Activated CD4-positive, alpha-beta T cell treated with anti-CD3 and anti-CD28 coated beads for 4 hours (primary cell): ENCODE results near the gene NTM.

Experiments
- DNase-seq, 2 donors: peaks; one replicate each; pipeline ENCODE4 v3.0.0-alpha.2; 2020

Gene NTM

GRCh38 chr11:131504199-131504949 lies 134.0 kb downstream of the NTM start:
- DNase-seq: no peak

DNA sequence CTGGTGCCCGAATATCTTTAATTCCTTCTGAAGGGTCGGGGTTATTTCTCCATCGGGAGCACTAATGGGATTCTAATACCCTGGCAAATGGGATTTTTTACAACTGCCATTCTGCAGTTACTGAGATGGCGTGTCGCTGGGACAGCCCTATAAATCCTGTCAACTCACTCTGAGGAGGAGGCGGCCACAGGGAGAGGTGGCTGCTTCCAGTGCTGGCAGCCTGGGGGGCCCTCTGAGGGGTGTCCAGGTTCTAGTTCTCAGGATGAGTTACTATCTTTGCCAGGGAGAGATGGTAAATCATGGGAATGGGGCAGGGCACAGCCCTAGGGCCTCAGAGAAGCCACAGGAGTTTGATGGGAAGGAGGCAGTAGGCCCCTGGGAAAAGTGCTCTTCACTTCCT lies 135.9 kb downstream of the NTM start:
- no peak for DNase-seq

DNA sequence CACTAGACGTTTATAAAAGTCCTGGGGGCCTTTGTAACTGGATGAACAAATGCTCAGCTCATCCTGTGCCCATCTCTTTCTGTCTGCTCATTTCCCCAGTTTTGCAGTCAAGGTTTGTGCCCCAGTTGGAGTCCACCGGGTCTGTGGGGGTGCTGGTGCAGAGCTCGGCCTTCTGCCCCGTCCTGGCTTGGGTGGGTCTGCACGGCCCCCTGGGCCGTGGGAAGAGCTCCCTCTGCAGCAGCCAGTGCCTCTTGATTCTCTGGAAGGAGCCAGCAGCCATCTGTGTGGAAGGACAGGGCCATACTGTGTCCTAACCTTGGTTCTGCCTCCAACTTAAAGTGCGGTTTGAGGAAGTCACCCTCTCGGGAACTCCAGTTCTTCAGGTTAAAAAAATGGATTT lies 140.2 kb downstream of the NTM start:
- no peak for DNase-seq

- DNase-seq: no peak
Measured at GRCh38 chr11:131511794-131512193, 141.4 kb downstream of the NTM start.

DNA sequence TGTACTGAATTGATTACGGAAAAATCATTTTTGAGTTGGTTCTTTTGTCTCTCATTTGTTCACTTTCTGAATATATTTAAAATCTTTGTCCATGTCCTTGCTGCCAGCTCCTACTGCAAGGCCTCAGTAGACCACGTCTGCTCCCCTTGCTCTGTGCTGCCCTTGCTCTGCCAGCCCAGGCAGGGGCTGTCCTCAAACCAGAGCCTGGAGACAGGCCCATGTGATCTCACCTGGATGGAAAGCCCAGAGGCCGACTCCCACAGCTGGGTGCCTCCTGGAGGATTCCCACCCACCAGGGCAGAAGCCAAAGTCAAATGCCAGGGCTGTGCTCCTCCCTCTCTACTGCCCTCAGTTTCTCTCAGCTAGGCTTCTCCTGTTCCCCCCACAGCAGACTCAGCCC lies 141.8 kb downstream of the NTM start:
- no peak for DNase-seq

DNA sequence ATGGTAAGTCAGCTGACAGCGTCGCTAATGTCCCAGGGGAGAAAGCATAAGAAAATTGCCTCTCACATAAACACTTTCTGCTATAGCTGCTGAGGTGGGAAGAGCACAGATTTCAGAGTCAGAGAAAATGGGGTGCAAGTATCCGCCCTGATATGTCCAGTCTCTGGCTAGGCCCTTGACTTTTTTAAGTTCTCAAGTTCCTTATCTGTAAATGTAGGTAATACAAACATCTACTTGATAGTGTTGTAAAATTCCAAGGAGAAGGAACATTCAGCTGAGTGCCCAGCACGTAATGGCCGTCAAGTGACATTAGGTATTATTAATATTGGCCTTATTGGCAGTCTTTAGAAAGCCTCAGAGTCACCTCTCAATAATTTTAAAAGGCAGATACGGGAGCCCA lies 143.6 kb downstream of the NTM start:
- no peak for DNase-seq

DNA sequence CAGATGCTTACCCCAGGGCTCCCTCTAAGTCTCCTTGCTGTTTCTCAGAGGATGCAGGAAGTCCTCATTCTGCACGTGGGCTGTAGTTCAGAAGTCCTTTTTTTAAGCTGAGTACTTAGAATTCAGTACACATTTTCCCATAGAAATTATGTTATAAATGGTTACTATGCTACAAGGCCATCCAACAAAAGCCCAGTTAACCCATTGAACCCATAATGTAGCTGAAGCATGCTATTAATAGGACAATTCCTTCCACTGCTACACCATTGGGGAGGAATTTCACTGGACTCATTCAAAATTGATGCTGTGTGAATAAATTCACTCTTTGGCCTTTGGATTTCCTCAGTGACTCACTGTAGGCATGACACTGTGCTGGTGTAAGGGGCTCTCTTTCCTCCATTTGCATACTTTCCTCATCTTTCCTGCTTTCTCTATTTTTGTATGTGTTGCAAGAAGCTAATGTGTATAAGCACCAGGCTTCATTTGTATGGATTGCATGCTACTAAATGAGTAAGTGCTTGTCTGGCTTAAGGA lies 148.0 kb downstream of the NTM start:
- DNase-seq: no peak

DNA sequence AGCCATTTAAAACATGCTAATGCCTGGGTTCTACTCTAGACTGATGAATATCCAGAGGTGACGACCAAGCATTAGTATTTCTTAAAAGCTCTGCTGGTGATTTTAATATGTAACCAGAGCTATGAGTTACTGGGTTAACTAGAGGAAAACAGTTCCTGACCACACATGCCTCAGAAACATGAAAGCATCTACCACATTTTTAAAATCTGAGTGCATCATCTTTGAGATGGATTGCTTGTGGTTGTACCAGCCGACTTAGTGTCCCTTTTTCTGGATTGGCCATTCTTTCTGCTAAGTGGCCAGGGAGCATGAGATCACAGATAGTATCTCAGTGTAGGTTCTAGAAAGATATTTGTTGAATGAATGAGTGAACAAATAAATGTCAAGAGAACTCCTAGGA lies 152.4 kb downstream of the NTM start:
- DNase-seq: no peak

GRCh38 chr11:131530407-131530806 lies 160.0 kb downstream of the NTM start:
- DNase-seq: no peak

DNA sequence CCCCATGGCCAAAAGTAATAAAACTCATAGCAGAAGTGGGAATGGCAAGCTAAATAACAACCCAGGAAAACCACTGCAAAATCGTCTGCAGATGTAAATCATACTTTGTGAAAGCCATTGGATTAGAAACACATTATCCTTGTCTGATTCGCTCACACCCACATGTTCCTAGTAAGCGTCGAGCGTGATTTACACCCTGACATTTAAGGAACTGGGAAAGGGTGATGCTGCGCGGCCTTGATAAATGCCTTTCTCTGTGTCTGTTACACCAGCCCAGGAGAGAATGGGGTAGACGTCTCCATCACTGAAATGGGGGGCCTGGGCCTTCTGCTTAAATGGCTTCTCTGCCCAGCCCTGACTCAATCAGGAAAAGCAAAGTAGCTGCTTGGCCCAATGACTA lies 162.7 kb downstream of the NTM start:
- DNase-seq: no peak

DNA sequence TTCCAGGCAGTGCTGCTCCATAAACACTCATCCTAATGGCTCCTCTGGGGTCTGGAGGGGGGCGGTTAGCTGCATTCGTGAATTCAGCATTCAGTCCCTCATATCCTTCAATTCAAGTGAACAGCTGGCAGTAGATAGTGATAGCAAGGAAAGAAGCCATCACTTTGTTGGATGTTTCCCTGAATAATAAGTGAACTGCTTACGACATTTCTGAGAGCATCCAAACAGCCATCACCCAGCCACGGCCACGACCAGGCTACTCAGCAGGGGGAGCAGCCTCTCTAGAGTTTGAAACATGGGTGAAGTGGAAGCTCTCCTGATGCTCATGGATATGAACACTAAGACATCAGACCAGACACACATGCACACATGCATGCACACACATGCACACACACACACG lies 163.6 kb downstream of the NTM start:
- no peak for DNase-seq

- no peak for DNase-seq
Measured at GRCh38 chr11:131534611-131535010, 164.2 kb downstream of the NTM start.

DNA sequence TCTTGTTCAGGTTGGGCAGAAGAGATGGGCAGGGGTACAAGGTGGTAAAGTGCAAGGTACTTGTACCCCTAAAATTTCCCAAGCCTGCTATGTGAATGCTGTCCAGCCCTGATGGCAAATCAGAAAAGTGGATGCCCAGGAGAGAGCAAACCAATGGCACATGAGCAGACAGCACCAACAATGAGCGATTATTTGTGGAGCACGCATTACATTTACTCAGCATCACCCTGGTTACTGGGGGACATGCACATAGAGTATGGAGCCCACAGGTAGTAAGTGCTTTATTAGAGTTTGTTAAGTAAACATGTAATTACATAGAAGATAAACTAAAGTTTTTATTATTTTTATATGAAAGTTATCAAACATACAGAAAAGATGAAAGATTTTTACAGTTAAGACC lies 165.7 kb downstream of the NTM start:
- DNase-seq: no peak

DNA sequence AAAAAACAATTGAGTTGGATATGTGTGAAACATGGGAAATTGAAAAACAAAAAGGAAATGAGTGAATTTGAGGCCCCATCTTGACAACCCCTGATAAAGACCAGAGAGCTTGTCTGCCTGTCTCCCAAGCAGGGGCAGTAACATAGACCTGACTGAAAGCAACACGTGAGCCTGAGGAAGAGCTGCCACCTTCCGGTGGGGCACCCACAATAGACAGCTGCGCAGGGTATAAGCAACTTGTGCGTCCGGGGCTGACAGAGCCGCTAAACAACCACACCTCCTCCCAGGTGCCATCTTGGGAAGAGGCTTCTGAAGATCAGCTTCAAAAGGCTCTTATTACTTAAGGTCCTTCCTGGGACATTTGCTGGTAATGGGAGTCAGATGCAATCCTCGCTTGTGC lies 166.8 kb downstream of the NTM start:
- DNase-seq: no peak

DNA sequence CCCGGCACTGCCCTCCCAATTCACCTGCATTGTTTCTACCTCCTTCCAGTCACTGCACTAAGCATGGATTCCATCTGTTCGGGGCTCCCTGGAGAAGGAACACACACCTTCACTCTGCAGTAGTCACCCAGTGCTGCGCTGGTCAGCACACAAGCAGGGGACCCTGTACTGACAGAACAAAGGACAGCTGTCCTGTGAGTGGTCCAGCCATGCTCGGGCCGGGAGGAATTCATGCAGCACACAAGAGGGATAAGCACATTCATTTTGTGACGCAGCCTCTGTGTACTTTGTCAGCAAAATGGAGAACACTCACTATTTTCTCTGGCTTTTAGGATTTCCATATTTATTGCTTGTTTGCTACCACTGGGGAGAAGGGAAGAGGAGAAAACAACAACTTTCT lies 167.3 kb downstream of the NTM start:
- DNase-seq: no peak

DNA sequence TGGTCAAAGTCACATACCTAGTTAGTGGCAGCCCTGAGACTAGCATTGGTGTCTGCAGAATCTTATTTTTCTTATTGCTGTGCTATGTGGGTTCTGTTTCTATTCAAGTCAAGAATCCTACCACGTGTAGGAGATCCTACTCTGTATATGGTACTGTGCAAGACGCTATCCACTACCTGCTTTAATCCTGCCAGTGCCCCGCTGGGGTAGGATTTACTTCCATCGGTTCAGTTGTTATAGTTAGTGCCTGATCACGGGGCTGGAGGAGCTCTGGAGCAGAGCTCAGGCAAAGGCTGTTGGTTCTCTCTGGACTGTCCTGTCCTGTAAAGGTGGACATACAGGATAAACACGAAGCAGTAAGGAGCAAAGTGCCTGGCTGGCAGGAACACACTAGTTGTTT lies 167.9 kb downstream of the NTM start:
- DNase-seq: no peak

DNA sequence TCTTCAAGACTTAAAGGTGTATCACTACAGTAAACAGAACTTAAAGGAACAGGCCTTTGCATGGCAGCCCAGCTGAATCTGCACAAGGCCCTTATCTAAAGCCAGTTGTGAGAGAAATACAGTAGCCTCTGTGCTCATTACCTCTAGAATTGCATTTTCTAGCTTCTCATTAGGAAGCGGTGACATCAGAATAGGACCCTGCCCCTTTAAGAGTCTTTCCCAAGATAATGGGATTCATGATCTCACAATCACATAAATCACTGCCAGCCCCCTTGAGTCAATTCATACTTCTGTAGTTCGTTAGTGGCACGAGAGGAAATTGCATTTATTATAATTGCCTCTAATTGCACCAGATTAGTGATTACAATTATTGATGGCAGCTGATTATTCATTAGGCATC lies 170.3 kb downstream of the NTM start:
- DNase-seq: no peak

- no peak for DNase-seq
Measured at GRCh38 chr11:131543389-131544025, 173.1 kb downstream of the NTM start.

- DNase-seq: no peak
Measured at GRCh38 chr11:131544591-131544990, 174.2 kb downstream of the NTM start.

DNA sequence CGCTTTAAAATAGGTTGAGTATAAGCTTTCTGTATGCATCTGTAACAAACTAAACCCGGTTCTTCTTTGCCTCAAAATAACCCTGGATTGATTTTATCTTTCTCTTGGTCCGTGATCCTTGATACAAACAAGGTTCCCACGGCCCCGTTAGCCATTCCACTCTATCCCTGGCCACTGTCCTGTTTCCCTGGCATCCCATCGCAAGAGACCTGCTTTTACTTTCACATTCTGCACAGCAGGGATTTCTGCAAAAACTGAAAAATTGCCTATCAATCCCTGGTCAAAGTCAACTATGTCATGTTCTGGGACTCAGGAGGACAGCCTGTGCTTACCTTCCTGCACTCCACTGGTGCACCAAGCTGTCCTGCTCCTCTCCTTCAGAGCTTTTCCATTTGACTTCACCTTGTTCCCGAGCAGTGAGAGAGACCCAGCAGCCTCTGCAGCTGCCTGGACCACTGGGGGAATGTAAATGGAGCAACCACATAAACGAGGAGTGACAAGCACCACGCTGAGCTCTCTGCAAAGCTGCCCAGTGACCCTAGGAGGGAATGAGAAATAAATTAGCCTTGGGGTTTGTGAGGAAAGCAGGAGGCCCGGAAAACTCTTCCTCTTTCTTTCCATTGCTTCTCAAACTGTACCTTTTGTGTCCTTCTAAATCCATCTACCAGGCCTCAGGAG lies 175.9 kb downstream of the NTM start:
- no peak for DNase-seq

DNA sequence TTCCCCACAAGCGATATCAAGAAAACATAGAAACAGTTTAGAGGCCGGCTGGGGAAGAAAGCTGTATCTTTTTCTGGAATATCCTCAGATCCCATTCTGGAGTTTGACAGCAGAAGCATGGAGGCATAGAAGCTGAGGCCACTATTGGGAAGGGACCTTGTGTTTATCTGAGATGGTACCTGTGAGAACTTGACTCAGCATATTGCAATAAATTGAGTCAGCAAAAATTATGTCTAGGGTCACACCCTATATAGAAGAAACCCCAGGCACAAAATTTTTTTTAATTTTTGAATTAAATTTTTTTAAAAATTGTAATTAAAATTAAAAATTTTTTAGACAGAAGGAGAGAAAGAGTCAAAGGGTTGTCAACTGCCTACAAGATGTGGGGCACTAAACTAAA lies 178.7 kb downstream of the NTM start:
- no peak for DNase-seq

GRCh38 chr11:131549770-131550169 lies 179.4 kb downstream of the NTM start:
- no peak for DNase-seq

GRCh38 chr11:131560287-131560686 lies 189.9 kb downstream of the NTM start:
- no peak for DNase-seq

- DNase-seq: no peak
Measured at GRCh38 chr11:131561501-131561900, 191.1 kb downstream of the NTM start.
